HepG2 (cell line): ENCODE results near the gene KDM4B. TPM values are rescaled to one million over a fixed set of nuclear protein-coding genes. Genes with fewer than 3 reads are reported as not detected.

Source experiments
- ASH2L ChIP-seq: fragments of 300-600, 200-600 bp; sonication (generic); IDR thresholded peaks from 2 replicates; pipeline ENCODE4 v1.7.0; 2017; ENCODE audit warnings: low read depth, mild to moderate bottlenecking, moderate library complexity, mixed read lengths, low read length; ENCODE audit not compliant: insufficient read length
- ATRX ChIP-seq: sonication (generic); formaldehyde crosslinking; IDR thresholded peaks from 2 replicates; pipeline ENCODE4 v1.4.0; 2020; ENCODE audit warnings: missing genetic modification reagents, borderline replicate concordance
- CAMTA2 ChIP-seq: sonication (generic); formaldehyde crosslinking; IDR thresholded peaks from 2 replicates; pipeline ENCODE4 v1.4.0; 2020; ENCODE audit warnings: mild to moderate bottlenecking, missing genetic modification reagents, borderline replicate concordance
- KDM4B ChIP-seq: sonication (generic); formaldehyde crosslinking; IDR thresholded peaks from 2 replicates; pipeline ENCODE4 v1.4.0; 2020; ENCODE audit warnings: missing genetic modification reagents
- NCOA2 ChIP-seq: sonication (generic); formaldehyde crosslinking; IDR thresholded peaks from 2 replicates; pipeline ENCODE4 v1.8.0; 2022; ENCODE audit warnings: inconsistent platforms
- PHF8 ChIP-seq: sonication (generic); formaldehyde crosslinking; IDR thresholded peaks from 2 replicates; pipeline ENCODE4 v1.5.0; 2020; ENCODE audit warnings: missing genetic modification reagents
- RXRA ChIP-seq: sonication (generic); formaldehyde crosslinking; IDR thresholded peaks from 2 replicates; pipeline ENCODE4 v1.5.1; 2020; ENCODE audit warnings: missing genetic modification reagents
- SIN3B ChIP-seq: fragments of 150-350 bp; IDR thresholded peaks from 2 replicates; pipeline ENCODE4 v1.6.1; 2014; ENCODE audit warnings: low read length
- SIX1 ChIP-seq: sonication (generic); formaldehyde crosslinking; IDR thresholded peaks from 2 replicates; pipeline ENCODE4 v1.4.0; 2020; ENCODE audit warnings: missing genetic modification reagents, borderline replicate concordance
- SOX5 ChIP-seq: IDR thresholded peaks from 2 replicates; pipeline ENCODE4 v1.6.1; 2016; ENCODE audit warnings: borderline replicate concordance
- TBL1XR1 ChIP-seq: fragments of 150-350 bp; IDR thresholded peaks from 2 replicates; pipeline ENCODE4 v1.6.1; 2014; ENCODE audit warnings: borderline replicate concordance, low read length; ENCODE audit not compliant: partially characterized antibody
- polyA plus RNA-seq, 8 experiments: library from polyadenylated mRNA; depleted of rRNA in 3 of 8; stranded (reverse) in 7 of 8; unstranded in 1 of 8; fragments of >200 nt; fragmentation: Illumina TruSeq in 4 of 8; extraction: Trizol in 4 of 8; gene quantifications; 2 replicates each; pipeline versions ENCODE4 v1.2.1 to v1.2.3, GENCODE V29; 2011 to 2016; ENCODE audit warnings: low read depth in 4 of 8, missing spikeins in 1 of 8, mixed read lengths in 1 of 8; ENCODE audit not compliant: insufficient read depth in 1 of 8
- total RNA-seq, 5 experiments: library from RNA; depleted of rRNA; stranded (reverse); fragments of >200 nt; fragmentation: Illumina TruSeq; extraction: Trizol; gene quantifications; 2 replicates each; pipeline ENCODE4 v1.2.3, GENCODE V29; 2016; ENCODE audit warnings: low read depth in 1 of 5
- TF ChIP-seq, protein P1 (sequence below): sonication (generic); formaldehyde crosslinking; IDR thresholded peaks from 2 replicates; pipeline ENCODE4 v1.5.1; 2020; ENCODE audit warnings: missing genetic modification reagents, mild to moderate bottlenecking, borderline replicate concordance
- TF ChIP-seq, protein P2 (sequence below): sonication (generic); formaldehyde crosslinking; IDR thresholded peaks from 2 replicates; pipeline ENCODE4 v1.5.1; 2020; ENCODE audit warnings: missing genetic modification reagents, mild to moderate bottlenecking, borderline replicate concordance
- TF ChIP-seq, protein P3 (sequence below): IDR thresholded peaks from 2 replicates; pipeline ENCODE4 v1.6.1; 2016

The KDM4B gene
- total and polyA plus RNA-seq, 2 of the 13 experiments (the other 11 are each of a cell fraction or from before 2014, with no cell fraction given), result 4.9 to 14.6 TPM

DNA sequence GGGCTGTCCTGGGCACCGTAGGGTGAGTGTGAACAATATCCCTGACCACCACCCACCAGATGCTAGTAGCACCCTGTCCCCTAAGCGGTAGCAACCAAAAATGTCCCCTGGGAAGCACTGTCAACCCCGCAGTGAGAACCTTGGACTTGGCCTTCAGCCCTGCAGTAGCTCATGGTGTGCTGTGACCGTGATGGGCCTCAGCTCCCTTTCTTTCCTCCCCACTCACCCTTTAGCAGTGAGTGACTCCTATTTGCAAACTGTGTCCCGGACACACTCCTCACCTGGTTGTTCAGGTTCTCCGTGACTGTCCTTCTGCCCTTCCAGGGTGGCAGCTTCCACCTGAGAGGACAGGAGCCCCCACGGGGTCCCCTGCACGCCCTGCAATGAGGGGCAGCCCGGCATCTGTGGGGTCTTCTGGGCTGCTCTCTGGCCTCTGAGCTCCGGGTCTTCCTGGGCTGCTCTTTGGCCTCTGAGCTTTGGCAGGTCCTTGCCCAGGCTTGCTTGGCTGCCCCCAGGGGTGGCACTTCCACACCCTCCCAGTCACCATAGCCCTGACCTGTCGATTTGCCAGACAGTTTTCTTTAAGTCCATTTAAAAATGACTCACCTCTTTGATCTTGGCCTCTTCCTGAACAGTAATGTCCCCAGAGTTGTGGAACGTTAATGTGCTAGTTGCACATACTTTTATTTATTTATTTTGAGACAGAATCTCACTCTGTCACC is 3.8 kb downstream of the KDM4B start (continued):
- TF ChIP-seq, protein P1, sequence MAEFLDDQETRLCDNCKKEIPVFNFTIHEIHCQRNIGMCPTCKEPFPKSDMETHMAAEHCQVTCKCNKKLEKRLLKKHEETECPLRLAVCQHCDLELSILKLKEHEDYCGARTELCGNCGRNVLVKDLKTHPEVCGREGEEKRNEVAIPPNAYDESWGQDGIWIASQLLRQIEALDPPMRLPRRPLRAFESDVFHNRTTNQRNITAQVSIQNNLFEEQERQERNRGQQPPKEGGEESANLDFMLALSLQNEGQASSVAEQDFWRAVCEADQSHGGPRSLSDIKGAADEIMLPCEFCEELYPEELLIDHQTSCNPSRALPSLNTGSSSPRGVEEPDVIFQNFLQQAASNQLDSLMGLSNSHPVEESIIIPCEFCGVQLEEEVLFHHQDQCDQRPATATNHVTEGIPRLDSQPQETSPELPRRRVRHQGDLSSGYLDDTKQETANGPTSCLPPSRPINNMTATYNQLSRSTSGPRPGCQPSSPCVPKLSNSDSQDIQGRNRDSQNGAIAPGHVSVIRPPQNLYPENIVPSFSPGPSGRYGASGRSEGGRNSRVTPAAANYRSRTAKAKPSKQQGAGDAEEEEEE (CRISPR knock-in tag), result no peak
- TF ChIP-seq NCOA2 (CRISPR knock-in tag) (no peak), ASH2L (no peak), SIN3B (no peak), CAMTA2 (CRISPR knock-in tag) (no peak), TBL1XR1 (peak; percentile 39), SIX1 (CRISPR knock-in tag) (0 out of 2 replicates have a peak, but pooled peaks have one; percentile 24), ATRX (CRISPR knock-in tag) (no peak), PHF8 (no peak), SOX5 (no peak), KDM4B (CRISPR knock-in tag) (no peak), RXRA (peak; percentile 47; the same call in 1 of the 2 replicates)
- TF ChIP-seq, protein P2, sequence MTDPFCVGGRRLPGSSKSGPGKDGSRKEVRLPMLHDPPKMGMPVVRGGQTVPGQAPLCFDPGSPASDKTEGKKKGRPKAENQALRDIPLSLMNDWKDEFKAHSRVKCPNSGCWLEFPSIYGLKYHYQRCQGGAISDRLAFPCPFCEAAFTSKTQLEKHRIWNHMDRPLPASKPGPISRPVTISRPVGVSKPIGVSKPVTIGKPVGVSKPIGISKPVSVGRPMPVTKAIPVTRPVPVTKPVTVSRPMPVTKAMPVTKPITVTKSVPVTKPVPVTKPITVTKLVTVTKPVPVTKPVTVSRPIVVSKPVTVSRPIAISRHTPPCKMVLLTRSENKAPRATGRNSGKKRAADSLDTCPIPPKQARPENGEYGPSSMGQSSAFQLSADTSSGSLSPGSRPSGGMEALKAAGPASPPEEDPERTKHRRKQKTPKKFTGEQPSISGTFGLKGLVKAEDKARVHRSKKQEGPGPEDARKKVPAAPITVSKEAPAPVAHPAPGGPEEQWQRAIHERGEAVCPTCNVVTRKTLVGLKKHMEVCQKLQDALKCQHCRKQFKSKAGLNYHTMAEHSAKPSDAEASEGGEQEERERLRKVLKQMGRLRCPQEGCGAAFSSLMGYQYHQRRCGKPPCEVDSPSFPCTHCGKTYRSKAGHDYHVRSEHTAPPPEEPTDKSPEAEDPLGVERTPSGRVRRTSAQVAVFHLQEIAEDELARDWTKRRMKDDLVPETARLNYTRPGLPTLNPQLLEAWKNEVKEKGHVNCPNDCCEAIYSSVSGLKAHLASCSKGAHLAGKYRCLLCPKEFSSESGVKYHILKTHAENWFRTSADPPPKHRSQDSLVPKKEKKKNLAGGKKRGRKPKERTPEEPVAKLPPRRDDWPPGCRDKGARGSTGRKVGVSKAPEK (CRISPR knock-in tag), result no peak
- TF ChIP-seq, protein P3, sequence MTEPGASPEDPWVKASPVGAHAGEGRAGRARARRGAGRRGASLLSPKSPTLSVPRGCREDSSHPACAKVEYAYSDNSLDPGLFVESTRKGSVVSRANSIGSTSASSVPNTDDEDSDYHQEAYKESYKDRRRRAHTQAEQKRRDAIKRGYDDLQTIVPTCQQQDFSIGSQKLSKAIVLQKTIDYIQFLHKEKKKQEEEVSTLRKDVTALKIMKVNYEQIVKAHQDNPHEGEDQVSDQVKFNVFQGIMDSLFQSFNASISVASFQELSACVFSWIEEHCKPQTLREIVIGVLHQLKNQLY (CRISPR knock-in tag), result 0 out of 2 replicates have a peak, but pooled peaks have one; percentile 12
